Neural cell (in vitro differentiated cells): Measurements from ENCODE around the gene IL10. TPM values are rescaled to one million over a fixed set of nuclear protein-coding genes. Genes with fewer than 3 reads are reported as not detected.

ENCODE experiments used
- H2AFZ ChIP-seq: fragments of 200-600, 300-800 bp; sonication (generic), shearing (Covaris generic); 2 replicates; pipeline ENCODE4 v1.6.0; 2014; ENCODE audit warnings: low read depth, mild to moderate bottlenecking, antibody characterized with exemption, low read length, moderate library complexity
- H3F3A ChIP-seq: fragments of 200-600 bp; shearing (Covaris generic); 2 replicates; pipeline ENCODE4 v1.6.1; 2016; ENCODE audit warnings: mild to moderate bottlenecking, moderate library complexity, mixed read lengths, antibody characterized with exemption, low read length; ENCODE audit not compliant: insufficient read depth, poor library complexity, severe bottlenecking
- H3K27ac ChIP-seq: fragments of 200-600, 300-800 bp; sonication (generic), shearing (Covaris generic); 2 replicates; pipeline ENCODE4 v1.5.1; 2014; ENCODE audit warnings: mild to moderate bottlenecking, low read length, moderate library complexity
- H3K27me3 ChIP-seq: fragments of 300-800, 200-600 bp; sonication (generic), shearing (Covaris generic); 2 replicates; pipeline ENCODE4 v1.6.0; 2014; ENCODE audit warnings: mild to moderate bottlenecking, low read depth, low read length, moderate library complexity; ENCODE audit not compliant: insufficient read depth
- H3K36me3 ChIP-seq: fragments of 300-800, 200-600 bp; sonication (generic), shearing (Covaris generic); 2 replicates; pipeline ENCODE4 v1.5.1; 2014; ENCODE audit warnings: mild to moderate bottlenecking, antibody characterized with exemption, low read length, moderate library complexity; ENCODE audit not compliant: insufficient read depth
- H3K4me2 ChIP-seq: fragments of 300-800, 200-600 bp; sonication (generic), shearing (Covaris generic); 2 replicates; pipeline ENCODE4 v1.6.0; 2014; ENCODE audit warnings: mild to moderate bottlenecking, low read length
- H3K4me3 ChIP-seq: fragments of 300-800, 200-600 bp; sonication (generic), shearing (Covaris generic); 2 replicates; pipeline ENCODE4 v1.5.1; 2014; ENCODE audit warnings: mild to moderate bottlenecking, low read length, moderate library complexity
- H3K79me2 ChIP-seq: fragments of 200-600 bp; shearing (Covaris generic); replicated peaks from 2 replicates; pipeline ENCODE4 v1.6.0; 2014; ENCODE audit warnings: mild to moderate bottlenecking, low read length, moderate library complexity; ENCODE audit not compliant: insufficient read depth
- H3K9ac ChIP-seq: fragments of 300-800, 200-600 bp; sonication (generic), shearing (Covaris generic); 2 replicates; pipeline ENCODE4 v1.6.1; 2016; ENCODE audit warnings: mild to moderate bottlenecking, low read length, mixed read lengths
- H3K9me2 ChIP-seq: fragments of 200-600 bp; shearing (Covaris generic); 2 replicates; pipeline ENCODE4 v1.6.1; 2016; ENCODE audit warnings: mild to moderate bottlenecking, low read length, mixed read lengths; ENCODE audit not compliant: insufficient read depth
- H3K9me3 ChIP-seq: fragments of 200-600, 300-800 bp; sonication (generic), shearing (Covaris generic); 2 replicates; pipeline ENCODE4 v1.6.1; 2016; ENCODE audit warnings: mild to moderate bottlenecking, mixed run types, low read length, moderate library complexity, mixed read lengths
- H4K20me1 ChIP-seq: fragments of 200-600 bp; shearing (Covaris generic); 2 replicates; pipeline ENCODE4 v1.6.1; 2016; ENCODE audit warnings: mild to moderate bottlenecking, mixed run types; ENCODE audit not compliant: insufficient read depth
- CTCF ChIP-seq: fragments of 450-650 bp; IDR thresholded peaks from 2 replicates; pipeline ENCODE4 v1.5.1; 2014; ENCODE audit warnings: antibody characterized with exemption, mild to moderate bottlenecking, moderate library complexity; ENCODE audit not compliant: poor library complexity, severe bottlenecking
- EP300 ChIP-seq: fragments of 450-650 bp; conservative IDR thresholded peaks from 2 replicates; pipeline ENCODE4 v1.6.1; 2014; ENCODE audit warnings: antibody characterized with exemption, mild to moderate bottlenecking, moderate library complexity; ENCODE audit not compliant: poor library complexity, severe bottlenecking
- EZH2 ChIP-seq: fragments of 200-600, 300-800 bp; shearing (Covaris generic), sonication (generic); IDR thresholded peaks from 2 replicates; pipeline ENCODE4 v1.6.1; 2014; ENCODE audit warnings: antibody characterized with exemption, low read length, borderline replicate concordance, mild to moderate bottlenecking; ENCODE audit not compliant: insufficient read depth, poor library complexity, severe bottlenecking
- MXI1 ChIP-seq: fragments of 450-650 bp; conservative IDR thresholded peaks from 2 replicates; pipeline ENCODE4 v1.6.1; 2014; ENCODE audit warnings: antibody characterized with exemption, mild to moderate bottlenecking; ENCODE audit not compliant: poor library complexity, severe bottlenecking
- POLR2AphosphoS5 ChIP-seq: IDR thresholded peaks from 2 replicates; pipeline ENCODE4 v1.6.1; 2012
- RAD21 ChIP-seq: fragments of 450-650 bp; conservative IDR thresholded peaks from 2 replicates; pipeline ENCODE4 v1.6.1; 2014; ENCODE audit warnings: antibody characterized with exemption, mild to moderate bottlenecking, moderate library complexity
- SMC3 ChIP-seq: fragments of 450-650 bp; conservative IDR thresholded peaks from 2 replicates; pipeline ENCODE4 v1.6.1; 2014; ENCODE audit warnings: antibody characterized with exemption, mild to moderate bottlenecking, moderate library complexity; ENCODE audit not compliant: poor library complexity
- TAF1 ChIP-seq: IDR thresholded peaks from 2 replicates; pipeline ENCODE4 v1.6.1; 2012; ENCODE audit warnings: low read depth
- polyA plus RNA-seq: library from polyadenylated mRNA; depleted of rRNA; stranded (reverse); fragments of >200 nt; gene quantifications from 2 replicates; pipeline ENCODE4 v1.2.3, GENCODE V29; 2014
- TF ChIP-seq, protein P1 (sequence below): IDR thresholded peaks from 2 replicates; pipeline ENCODE4 v1.6.1; 2012; ENCODE audit warnings: borderline replicate concordance

The IL10 gene
- polyA plus RNA-seq, 1 donor from 2014 or later: not detected

- Histone ChIP-seq H4K20me1 (no peaks in the 10 kb centered on the region), H3K79me2 (no peaks in the 10 kb centered on the region), H3F3A (no peaks in the 10 kb centered on the region), H2AFZ (no peak overlapping the region), H3K27me3 (no peaks in the 10 kb centered on the region), H3K9ac (no peak overlapping the region), H3K4me3 (no peak overlapping the region), H3K9me2 (no peaks in the 10 kb centered on the region), H3K36me3 (no peaks in the 10 kb centered on the region), H3K27ac (no peak overlapping the region), H3K4me2 (no peak overlapping the region), H3K9me3 (no peaks in the 10 kb centered on the region)
- TF ChIP-seq SMC3: no peak
These were observed 39.8 kb downstream of the IL10 start for GRCh38 chr1:206732508-206732907.

GRCh38 chr1:206729507-206729906, 42.8 kb downstream of the IL10 start:
- Histone ChIP-seq H4K20me1 (no peaks in the 10 kb centered on the region), H3K9ac (no peak overlapping the region), H3F3A (no peaks in the 10 kb centered on the region), H3K4me3 (no peak overlapping the region), H3K9me2 (no peaks in the 10 kb centered on the region), H3K4me2 (no peak overlapping the region), H3K27me3 (no peaks in the 10 kb centered on the region), H3K27ac (no peak overlapping the region), H2AFZ (no peak overlapping the region), H3K79me2 (peaks cover 4% of the 10 kb centered on the region), H3K9me3 (no peaks in the 10 kb centered on the region), H3K36me3 (no peaks in the 10 kb centered on the region)
- TF ChIP-seq TAF1: no peak
- no peak for TF ChIP-seq CTCF
- no peak for TF ChIP-seq EP300
- TF ChIP-seq POLR2AphosphoS5: no peak
- TF ChIP-seq, protein P1, sequence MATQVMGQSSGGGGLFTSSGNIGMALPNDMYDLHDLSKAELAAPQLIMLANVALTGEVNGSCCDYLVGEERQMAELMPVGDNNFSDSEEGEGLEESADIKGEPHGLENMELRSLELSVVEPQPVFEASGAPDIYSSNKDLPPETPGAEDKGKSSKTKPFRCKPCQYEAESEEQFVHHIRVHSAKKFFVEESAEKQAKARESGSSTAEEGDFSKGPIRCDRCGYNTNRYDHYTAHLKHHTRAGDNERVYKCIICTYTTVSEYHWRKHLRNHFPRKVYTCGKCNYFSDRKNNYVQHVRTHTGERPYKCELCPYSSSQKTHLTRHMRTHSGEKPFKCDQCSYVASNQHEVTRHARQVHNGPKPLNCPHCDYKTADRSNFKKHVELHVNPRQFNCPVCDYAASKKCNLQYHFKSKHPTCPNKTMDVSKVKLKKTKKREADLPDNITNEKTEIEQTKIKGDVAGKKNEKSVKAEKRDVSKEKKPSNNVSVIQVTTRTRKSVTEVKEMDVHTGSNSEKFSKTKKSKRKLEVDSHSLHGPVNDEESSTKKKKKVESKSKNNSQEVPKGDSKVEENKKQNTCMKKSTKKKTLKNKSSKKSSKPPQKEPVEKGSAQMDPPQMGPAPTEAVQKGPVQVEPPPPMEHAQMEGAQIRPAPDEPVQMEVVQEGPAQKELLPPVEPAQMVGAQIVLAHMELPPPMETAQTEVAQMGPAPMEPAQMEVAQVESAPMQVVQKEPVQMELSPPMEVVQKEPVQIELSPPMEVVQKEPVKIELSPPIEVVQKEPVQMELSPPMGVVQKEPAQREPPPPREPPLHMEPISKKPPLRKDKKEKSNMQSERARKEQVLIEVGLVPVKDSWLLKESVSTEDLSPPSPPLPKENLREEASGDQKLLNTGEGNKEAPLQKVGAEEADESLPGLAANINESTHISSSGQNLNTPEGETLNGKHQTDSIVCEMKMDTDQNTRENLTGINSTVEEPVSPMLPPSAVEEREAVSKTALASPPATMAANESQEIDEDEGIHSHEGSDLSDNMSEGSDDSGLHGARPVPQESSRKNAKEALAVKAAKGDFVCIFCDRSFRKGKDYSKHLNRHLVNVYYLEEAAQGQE: no peak
- no peak for TF ChIP-seq RAD21
- no peak for TF ChIP-seq EZH2
- TF ChIP-seq MXI1: no peak
- no peak for TF ChIP-seq SMC3

GRCh38 chr1:206729050-206729449, 43.2 kb downstream of the IL10 start:
- Histone ChIP-seq H3K36me3 (no peaks in the 10 kb centered on the region), H3K79me2 (peaks cover 4% of the 10 kb centered on the region), H2AFZ (no peak overlapping the region), H3K4me3 (no peak overlapping the region), H3K9me3 (no peaks in the 10 kb centered on the region), H3K4me2 (no peak overlapping the region), H3F3A (no peaks in the 10 kb centered on the region), H3K27ac (no peak overlapping the region), H4K20me1 (no peaks in the 10 kb centered on the region), H3K27me3 (no peaks in the 10 kb centered on the region), H3K9me2 (no peaks in the 10 kb centered on the region), H3K9ac (no peak overlapping the region)
- TF ChIP-seq EP300 (no peak), CTCF (no peak), TAF1 (no peak), EZH2 (no peak), RAD21 (no peak), POLR2AphosphoS5 (no peak), SMC3 (no peak), MXI1 (no peak)
- TF ChIP-seq, protein P1: no peak
